ENCODE results near the gene EIF2S2.

DNA sequence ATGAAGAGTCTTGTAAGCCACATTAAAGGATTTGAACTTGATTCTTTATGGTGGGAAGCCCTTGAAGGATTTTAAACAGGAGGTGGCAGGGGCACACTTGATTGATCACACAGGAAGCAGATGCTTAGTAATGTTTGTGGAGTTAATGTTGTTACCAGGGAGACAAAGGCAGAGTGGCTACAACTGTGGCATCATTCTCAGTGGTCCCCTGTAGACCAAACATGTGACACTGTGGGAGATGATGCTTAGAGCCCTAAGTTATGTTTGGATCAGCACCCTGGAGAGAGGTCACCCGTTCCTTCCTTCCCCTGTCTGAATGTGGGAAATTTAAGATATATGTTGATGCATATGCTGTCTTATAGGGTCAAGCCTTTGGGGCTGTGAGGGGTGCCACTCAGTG lies 53.2 kb downstream of the EIF2S2 start:
- TF ChIP-seq, protein P1, sequence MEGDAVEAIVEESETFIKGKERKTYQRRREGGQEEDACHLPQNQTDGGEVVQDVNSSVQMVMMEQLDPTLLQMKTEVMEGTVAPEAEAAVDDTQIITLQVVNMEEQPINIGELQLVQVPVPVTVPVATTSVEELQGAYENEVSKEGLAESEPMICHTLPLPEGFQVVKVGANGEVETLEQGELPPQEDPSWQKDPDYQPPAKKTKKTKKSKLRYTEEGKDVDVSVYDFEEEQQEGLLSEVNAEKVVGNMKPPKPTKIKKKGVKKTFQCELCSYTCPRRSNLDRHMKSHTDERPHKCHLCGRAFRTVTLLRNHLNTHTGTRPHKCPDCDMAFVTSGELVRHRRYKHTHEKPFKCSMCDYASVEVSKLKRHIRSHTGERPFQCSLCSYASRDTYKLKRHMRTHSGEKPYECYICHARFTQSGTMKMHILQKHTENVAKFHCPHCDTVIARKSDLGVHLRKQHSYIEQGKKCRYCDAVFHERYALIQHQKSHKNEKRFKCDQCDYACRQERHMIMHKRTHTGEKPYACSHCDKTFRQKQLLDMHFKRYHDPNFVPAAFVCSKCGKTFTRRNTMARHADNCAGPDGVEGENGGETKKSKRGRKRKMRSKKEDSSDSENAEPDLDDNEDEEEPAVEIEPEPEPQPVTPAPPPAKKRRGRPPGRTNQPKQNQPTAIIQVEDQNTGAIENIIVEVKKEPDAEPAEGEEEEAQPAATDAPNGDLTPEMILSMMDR (IDR thresholded peaks at IDR 0.05) = no peak
- TF ChIP-seq POLR2A (IDR thresholded peaks at IDR 0.05) (no peak), POLR2AphosphoS5 (IDR thresholded peaks at IDR 0.05) (no peak)
